RWPE1 (cell line): ENCODE results near the gene SLC39A11.
A peak's percentile ranks its signal among the peaks of the same experiment; 100 is the strongest.
"Not testable (repeated sequence)": the region's sequence is repeated elsewhere in the genome, so short reads cannot be mapped to it uniquely, and the experiment has no call there.

ENCODE experiments used
- CTCF ChIA-PET: fragments of 350-600 bp; sonication (Branson Sonifier 250); formaldehyde crosslinking; extraction: SDS; loops from one replicate; lab custom pipeline; 2021; lab: Yijun Ruan, JAX
- POLR2A ChIA-PET: fragments of 400-600 bp; formaldehyde crosslinking; extraction: SDS; loops from one replicate; lab custom pipeline; 2020; ENCODE audit warnings: antibody characterized with exemption; ENCODE audit not compliant: low non-redundant PET; lab: Yijun Ruan, JAX
- DNase-seq: peaks from one replicate; pipeline ENCODE4 v3.0.0; 2012; ENCODE audit warnings: low spot score
- H3K27ac ChIP-seq: fragments of 450-650 bp; 2 replicates; pipeline ENCODE4 v1.5.1; 2017
- CTCF ChIP-seq: fragments of 450-650 bp; conservative IDR thresholded peaks from 2 replicates; pipeline ENCODE4 v1.5.1; 2017; ENCODE audit warnings: low read depth, mild to moderate bottlenecking

SLC39A11 gene

DNA sequence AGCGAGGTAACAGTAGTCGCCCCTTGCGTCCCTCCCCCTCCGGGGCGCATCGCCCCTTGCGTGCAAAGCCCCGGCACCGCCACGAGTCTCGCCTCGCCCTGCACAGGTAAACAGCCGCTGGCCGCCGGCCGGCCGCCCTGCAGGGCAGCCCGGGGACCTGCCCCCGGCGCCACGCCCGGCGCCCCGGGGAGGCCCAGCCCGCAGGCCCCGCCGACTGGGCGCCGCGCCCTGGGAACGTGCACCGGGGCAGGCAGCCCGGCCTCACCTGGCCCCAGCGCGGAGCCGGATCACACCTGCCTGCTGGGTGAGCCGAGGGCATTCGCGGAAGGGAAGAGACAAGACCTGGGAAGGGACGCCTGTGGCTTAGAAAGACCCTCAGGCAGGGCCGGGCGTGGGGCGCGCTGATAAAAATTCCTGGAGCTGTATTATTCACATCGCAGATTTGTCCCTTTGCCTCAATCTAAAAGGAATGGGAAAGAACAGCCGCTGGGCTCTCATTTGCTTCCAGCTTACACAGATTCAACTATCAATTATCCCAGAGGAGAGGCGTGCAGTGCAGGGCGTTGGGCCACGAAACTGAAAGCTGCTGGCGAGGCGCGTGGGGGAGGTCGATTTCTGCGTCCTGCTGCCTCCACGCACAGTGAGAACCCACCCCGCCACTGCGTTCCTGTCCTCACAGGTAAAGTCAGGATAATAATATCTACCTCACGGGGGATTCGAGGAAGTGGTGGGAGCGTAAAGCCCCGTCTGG is 451.9 kb downstream of the SLC39A11 start:
- no peak for DNase-seq
- no peak for TF ChIP-seq CTCF
- ChIA-PET CTCF (interaction anchor here (0.6 kb wide), 1 partner anchor 12 kb away, joined by 3 read pairs; no protein-coding TSS in a partner anchor), POLR2A (interaction anchor here (0.5 kb wide), 1 partner anchor 48 kb away, joined by 3 read pairs; no protein-coding TSS in a partner anchor)
- no peak overlapping the region for H3K27ac ChIP-seq

- POLR2A ChIA-PET, result no interaction called here
- DNase-seq, result no peak
- no peak for TF ChIP-seq CTCF
- no peak overlapping the region for H3K27ac ChIP-seq
- CTCF ChIA-PET, result interaction anchor here (0.7 kb wide), 1 partner anchor 11 kb away, joined by 3 read pairs; no protein-coding TSS in a partner anchor
These were observed 452.8 kb downstream of the SLC39A11 start for GRCh38 chr17:72639711-72640110.

GRCh38 chr17:72638932-72639331 is 453.6 kb downstream of the SLC39A11 start:
- H3K27ac ChIP-seq, DNase-seq, POLR2A ChIA-PET, CTCF ChIA-PET: not testable (repeated sequence)

DNA sequence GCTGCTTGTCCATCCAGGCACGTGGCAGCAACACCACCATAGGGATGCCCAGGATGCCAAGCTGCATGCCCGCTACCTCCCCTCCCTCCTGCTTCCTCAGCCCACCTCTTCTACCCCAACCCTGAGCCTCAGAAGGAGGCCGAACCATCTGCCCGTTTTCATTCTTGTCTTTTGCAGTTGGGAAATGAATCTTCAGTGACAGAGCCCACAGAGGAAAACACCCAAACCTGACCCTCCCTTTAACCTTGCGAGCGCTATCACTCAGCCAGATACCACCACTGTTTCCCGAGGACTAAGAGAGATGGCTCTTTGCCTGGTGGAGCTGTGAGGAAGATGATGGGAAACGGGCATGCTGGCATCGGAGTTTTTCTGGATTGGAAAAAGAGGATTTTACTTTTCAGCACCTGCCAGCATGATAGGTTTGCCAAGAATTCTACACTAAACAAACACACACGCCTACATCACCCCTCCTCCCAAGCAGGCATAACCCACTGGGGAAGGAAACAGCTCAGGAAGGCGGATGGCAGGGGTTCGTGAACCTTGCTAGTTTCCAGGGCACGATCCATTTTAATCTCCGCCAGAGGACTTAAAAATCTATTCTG is 457.4 kb downstream of the SLC39A11 start:
- peak overlapping the region; percentile 28 for H3K27ac ChIP-seq
- POLR2A ChIA-PET, result no interaction called here
- no peak for DNase-seq
- CTCF ChIA-PET, result interaction anchor here (0.6 kb wide), 1 partner anchor 73 kb away, joined by 4 read pairs; no protein-coding TSS in a partner anchor
- no peak for TF ChIP-seq CTCF

GRCh38 chr17:72634621-72635020 is 457.9 kb downstream of the SLC39A11 start:
- H3K27ac ChIP-seq, result peak overlapping the region; percentile 28
- no peak for DNase-seq
- ChIA-PET CTCF (interaction anchor here (0.6 kb wide), 1 partner anchor 72 kb away, joined by 4 read pairs; no protein-coding TSS in a partner anchor), POLR2A (no interaction called here)
- no peak for TF ChIP-seq CTCF

DNA sequence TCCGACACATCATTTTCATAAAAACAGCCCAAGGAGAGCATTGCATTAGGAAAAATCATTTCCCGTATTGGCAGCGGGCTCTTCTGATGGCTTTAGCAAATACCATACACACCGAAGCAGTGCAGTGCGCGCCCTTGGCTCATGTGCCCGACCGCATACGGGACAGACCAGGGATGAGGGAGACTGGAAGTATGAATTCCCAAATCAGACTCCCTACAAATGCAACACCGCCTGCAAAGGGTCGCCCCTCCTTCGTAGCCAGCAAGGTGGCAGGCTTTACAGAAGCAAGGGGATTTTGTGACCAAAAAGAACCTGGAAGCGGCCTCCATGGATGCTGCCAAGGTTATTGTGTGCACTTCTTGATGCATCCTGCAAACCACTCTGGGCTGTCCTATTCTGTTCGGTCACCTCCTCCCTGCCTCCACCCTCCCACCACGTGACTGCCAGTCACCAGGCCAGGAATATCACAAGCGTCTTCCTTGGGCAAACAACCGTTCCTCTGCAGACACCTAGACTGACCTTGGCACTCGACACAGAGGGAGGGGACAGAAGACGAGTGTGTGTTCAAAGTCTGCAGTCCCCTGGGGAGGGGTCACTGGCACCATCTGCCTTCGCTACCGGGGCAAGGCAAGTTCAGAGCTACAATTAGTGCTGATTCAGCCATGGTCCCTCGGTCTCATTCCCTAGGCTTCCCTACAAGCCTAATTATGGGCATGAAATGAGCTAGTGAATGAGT is 460.4 kb downstream of the SLC39A11 start:
- ChIA-PET CTCF (no interaction called here), POLR2A (no interaction called here)
- no peak for DNase-seq
- no peak overlapping the region for H3K27ac ChIP-seq
- no peak for TF ChIP-seq CTCF
